ENCODE measurements around the gene RERE.
"Not testable (repeated sequence)": the region's sequence is repeated elsewhere in the genome, so short reads cannot be mapped to it uniquely, and the experiment has no call there.

The RERE gene

DNA sequence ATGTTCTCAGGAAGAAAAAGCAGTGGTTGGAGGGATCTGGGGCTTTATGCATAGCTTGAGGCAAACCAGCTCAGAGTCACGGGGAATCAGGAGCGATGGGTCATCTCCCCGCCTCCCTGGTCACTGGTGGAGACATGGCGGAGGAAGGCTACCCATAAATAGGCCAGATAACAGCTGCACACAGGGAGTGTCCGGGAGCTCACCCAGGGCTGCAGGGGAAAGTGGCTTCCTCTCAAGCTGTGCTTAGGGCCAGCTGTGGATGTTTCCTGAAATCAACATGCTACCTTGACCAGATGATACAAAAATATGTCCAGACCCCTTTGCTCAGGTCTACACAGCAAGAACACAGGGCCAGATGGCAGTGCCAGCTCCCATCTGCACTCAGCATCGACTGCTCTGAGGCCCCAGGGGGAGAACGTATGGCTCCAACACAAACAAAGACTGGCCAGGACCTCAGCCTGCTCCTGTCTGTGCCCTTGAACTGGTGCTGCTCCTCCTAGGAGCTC is 27.1 kb upstream of the RERE start:
- no peak for DNase-seq (ENCODE audit: low read depth, low spot score)

DNA sequence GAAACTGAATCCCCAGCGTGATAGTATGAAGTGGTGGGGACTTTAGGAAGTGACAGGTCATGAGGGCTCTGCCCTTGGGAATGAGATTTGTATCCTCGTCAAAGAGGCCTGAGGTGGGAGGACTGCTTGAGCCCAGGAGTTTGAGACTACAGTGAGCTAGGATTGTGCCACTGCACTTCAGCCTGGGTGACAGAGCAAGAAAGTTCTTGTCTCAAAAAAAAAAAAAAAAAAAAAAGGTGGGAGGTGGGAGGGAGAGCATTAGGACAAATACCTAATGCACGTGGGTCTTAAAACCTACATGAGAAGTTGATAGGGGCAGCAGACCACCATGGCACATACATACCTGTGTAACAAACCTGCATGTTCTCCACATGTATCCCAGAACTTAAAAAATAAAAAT is 24.0 kb upstream of the RERE start:
- no peak for DNase-seq (ENCODE audit: low read depth, low spot score)

DNA sequence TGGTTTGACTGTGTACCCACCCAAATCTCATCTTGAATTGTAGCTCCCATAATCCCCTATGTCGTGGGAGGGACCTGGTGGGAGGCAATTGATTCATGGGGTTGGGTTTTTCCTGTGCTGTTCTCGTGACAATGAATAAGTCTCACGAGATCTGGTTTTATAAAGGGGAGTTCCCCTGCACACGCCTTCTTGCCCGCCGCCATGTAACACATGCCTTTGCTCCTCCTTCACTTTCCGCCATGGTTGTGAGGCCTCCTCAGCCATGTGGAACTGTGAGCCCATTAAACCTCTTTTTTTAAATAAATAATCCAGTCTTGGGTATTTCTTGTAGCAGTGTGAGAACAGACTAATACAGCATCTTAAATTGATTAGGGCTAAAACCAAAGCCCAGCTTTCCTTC is 22.6 kb upstream of the RERE start:
- DNase-seq (ENCODE audit: low read depth, low spot score), result no peak

DNA sequence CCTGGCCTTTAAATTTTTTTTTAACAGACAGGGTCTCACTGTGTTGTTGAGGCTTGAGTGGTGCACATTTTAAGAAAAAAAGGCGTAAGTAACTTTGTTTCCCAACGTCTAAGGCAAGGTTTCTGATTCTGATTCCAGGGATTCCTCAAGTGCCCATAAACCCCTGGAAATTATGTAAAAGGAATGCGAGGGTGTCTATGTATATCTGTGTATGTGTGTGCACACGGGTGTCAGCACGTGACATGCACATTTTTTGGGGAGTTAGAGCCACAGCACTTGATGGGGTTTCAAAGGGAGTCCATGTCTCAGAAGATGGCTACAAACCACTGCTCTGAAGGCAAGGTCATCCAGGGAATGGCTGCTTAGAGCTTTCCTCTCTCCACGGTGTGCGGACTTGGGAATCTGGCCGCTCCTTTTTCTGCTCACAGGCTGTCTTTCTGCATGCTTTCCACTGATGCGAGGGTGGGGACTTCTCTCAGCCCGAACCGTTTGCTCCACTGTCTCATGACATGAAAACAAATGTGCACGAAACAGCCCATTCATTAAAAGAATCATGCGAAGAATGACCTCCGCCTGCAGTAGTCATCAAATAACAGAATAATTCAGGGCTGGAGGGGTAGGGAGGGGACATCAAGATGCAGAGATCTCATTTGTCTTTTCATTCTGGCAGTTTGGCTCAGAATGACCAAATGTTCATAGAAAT is 18.7 kb upstream of the RERE start:
- DNase-seq (ENCODE audit: low read depth, low spot score), result no peak

DNA sequence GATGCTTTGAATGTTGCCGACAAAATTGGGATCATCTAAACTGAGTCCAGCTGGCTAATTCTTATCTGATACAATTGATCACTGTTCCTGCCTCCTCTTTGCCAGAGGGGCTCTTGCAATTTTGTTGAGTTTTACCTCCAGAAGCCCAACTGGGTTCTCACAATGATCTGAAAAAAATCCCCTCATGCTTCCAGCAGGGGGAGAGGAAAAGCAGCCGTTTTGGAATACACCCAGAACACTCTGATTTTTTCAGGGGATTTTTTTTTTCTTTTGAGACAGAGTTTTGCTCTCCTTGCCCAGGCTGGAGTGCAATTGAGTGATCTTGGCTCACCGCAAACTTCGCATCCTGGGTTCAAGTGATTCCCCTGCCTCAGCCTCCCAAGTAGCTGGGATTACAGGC is 13.9 kb upstream of the RERE start:
- DNase-seq (ENCODE audit: low read depth, low spot score), result no peak

DNA sequence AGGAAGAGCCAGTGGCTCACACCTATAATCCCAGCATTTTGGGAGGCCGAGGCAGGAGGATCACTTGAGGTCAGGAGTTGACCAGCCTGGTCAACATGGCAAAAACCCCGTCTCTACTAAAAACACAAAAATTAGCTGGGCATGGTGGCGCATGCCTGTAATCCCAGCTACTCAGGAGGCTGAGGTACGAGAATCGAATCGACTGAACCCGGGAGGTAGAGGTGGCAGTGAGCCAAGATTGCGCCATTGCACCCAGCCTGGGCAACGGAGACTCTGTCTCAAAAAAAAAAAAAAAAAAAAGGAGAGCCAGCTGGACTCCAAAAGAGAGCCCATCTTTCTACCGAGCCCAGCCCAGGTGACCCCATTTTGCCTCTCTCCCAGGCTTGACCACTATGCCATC is 13.3 kb upstream of the RERE start:
- DNase-seq (ENCODE audit: low read depth, low spot score), result not testable (repeated sequence)

DNA sequence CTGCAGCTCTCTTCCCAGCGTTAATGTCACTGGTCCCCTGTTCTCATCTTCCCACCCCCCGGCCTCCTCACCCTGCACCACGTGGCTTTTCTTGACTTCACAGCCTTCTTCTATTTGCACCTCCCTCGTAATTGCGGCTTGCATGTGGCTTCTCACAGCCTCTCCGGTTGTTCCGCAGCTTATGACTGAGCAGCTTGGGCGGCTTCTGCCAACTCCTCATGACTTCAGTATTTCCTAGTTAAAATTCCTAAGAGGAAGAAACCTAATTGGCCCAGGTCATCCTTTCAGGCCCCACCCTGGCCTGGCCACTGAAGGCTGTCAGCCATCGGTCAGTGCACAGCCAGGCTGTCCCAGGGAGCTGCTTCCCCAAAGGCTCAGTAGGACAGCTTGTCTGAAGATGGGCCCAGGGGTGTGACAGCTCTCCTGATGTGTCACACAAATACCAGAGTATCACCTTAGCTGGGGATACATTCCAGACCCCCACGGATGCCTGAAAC is 8.6 kb upstream of the RERE start:
- DNase-seq (ENCODE audit: low read depth, low spot score), result no peak

DNA sequence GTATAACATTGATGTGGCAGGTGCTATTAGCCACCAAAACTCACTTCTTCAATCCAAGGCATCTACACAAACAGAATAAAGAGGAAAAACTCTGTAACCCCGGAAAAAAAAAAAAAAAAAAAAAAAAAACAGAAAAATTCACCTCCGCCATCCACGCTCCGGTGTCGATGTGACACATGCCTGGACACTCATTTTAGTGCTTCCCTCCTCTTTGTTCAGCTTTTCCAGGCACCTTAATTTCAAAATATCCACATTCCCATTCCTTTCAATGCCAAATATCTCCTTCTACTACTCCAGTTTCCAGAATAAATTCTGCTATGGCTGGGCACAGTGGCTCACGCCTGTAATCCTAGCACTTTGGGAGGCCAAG is 5.8 kb upstream of the RERE start:
- no peak for DNase-seq (ENCODE audit: low read depth, low spot score)

DNA sequence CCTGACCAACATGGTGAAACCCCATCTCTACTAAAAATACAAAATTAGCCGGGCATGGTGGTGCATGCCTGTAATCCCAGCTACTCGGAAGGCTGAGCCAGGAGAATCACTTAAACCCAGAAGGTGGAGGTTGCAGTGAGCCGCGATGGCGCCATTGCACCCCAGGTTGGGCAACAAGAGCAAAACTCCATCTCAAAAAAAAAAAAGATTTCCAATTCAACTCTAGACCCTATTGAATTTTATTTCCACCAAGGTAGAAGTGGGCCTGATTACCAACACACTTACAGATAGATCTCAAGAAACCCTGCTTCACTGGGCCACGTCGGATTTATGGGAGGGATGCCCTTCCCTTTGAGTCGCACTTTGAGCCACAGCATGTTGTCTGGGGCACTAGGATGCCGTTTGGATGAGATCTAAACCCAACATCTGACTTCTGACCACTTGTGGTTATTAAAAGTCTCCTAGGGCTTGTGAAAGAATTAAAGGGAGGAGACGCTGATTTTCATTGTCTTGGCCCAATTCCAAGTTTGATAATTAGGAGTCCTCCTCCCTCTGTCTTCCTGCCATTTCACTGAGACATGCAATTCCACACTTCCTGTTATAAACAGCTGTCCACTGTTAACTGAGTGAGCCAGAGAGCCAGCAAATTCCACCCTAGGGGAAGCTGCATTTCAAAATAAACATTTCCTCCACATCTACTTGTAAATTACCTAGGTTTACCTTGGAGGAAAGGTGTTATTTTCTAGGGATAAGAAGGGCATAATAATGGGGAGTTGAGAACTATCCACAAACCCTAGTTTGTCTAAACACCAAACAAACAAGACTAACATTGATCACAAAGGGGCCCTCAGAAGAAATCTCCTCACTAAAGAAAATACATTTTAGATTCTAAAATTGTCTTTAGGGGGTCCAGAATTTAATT is 5.2 kb upstream of the RERE start:
- no peak for DNase-seq (ENCODE audit: low read depth, low spot score)

DNA sequence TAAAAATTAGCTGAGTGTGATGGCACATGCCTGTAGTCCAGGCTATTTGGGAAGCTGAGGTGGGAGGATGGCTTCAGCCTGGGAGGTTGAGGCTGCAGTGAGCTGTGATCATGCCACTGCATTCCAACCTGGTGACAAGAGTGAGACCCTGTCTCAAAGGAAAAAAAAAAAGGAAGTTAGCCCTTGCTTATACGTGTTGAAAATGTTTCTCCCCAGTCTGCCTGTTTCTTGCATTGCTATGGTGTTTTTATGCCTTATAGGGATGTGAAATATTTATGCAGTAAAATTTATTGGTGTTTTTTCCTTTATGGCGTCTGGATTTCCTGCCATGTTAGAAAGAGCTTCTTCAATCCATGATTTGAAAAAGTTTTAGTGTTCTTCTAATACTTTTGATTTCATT is 3.6 kb upstream of the RERE start:
- no peak for DNase-seq (ENCODE audit: low read depth, low spot score)

DNA sequence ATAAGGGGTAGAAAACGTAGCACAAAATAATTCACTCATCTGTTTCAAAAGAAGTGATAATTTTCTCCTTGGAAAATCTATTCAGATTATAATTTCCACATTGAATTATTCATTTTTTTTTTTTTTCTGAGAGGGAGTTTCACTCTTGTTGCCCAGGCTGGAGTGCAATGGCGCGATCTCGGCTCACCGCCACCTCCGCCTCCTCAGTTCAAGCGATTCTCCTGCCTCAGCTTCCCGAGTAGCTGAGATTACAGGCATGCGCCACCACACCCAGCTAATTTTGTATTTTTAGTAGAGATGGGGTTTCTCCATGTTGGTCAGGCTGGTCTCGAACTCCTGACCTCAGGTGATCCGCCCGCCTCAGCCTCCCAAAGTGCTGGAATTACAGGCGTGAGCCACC is 1.3 kb upstream of the RERE start:
- not testable (repeated sequence) for DNase-seq (ENCODE audit: low read depth, low spot score)

DNA sequence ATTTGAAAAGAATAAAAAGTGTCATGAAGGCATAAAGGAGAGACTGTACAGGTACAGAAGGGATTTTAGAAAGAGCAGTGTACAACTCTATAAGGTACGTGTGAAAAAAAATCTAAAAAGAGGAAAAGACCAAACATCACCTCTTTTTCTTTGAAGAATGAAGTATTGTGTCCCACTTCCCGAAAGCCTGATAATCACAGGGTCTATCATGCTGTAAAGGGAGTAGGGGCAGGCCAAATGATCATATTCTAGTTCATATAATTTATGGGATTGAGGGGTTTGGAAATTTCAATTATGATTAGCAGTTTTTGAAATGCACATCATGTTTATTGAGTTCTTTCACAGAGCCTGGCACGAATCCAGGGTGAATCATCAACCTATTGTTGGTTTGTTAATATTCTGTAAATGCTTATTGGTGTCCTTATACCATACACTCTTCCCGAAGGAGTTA is 910 bp upstream of the RERE start:
- DNase-seq (ENCODE audit: low read depth, low spot score), result peak; percentile 31

DNA sequence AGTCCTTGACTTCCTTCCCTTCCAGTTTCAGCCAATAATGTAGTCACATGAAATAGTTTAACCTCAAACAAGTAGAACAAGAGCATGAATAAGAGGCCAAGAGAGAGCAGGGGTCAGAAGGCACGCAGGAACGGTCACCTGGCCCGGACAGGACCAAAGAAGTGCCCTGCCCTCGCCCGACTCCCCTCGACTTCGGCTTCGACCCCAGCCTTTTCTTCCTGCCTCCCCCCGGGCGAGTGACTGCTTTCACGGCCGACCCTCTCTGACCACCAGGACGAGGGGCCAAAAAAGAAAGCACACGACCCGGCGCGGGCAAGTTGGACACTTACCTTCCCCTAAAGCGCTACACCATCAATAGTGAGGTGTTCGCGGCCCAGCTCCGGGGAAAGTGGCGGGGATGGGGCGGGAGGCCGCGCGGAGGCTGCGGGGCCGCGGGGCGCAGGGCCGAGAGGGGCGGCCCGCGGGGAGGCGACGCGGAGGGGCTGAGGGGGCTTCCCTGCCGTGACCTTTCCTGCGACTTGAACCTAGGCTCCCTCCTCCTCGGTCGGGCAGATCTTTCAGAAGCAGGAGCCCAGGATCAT is 519 bp downstream of the RERE start:
- no peak for DNase-seq (ENCODE audit: low read depth, low spot score)

DNA sequence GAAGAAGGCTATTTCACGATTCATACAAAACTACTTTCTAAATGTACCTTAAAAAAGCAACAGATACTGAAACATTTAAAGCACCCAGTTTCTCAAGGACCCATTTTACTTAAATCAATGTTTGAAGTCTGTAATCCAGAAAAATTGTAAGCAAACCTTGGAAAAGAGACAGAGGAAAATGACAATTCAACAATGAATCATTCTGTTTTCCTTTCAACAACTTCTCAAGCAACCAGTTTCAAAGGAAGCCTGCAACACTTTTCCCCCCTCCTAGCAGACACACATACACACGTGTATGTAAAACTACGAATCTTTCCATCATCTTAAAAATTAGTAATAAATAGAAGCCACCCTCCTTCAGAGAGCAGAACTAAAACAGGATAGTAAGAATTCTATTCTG is 1.2 kb downstream of the RERE start:
- no peak for DNase-seq (ENCODE audit: low read depth, low spot score)

DNA sequence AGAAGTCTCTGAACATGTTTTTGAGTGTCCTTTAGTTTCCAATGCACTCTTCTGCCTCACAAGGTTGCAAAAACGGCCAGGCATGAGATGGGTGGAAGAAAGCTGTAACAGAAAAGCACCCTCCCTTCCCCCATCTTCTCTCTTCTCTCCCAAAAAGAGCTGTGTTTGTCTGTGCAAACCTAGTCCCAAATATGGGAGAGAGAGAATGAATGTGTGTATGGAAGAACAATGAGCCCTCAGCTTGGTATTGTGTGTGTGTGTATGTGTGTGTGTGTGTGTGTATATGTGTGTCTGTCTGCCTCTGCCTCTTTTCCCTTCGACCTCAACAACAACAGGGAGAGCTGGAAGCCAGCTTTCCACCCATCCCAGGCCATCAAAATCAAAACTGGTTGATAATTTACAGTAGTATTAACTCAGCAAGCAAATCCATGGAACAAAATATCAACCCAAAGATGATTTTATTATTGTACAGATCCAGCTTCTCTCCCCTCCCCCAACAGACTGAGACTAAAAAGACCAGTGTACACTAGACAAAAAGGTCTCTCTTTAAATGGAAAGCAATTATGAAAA is 1.8 kb downstream of the RERE start:
- DNase-seq (ENCODE audit: low read depth, low spot score), result no peak

DNA sequence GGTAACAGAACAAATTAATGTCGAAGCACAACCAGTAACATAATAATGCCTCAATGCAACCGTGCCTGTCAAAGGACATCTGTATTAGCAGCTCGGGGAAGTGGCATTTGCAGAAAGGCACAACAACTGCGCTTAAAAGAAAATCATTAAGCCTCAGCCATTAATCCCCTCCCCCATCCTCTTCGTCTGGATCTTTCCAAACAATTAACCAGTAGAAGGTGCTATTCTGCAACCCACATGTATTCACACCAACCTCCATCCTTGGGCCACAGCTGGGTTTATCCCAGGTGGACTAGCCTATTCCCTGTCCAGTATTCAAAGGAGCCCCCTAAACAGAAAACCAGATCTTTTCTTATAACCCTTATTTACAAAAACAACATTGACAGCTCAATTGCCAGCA is 2.6 kb downstream of the RERE start:
- no peak for DNase-seq (ENCODE audit: low read depth, low spot score)

DNA sequence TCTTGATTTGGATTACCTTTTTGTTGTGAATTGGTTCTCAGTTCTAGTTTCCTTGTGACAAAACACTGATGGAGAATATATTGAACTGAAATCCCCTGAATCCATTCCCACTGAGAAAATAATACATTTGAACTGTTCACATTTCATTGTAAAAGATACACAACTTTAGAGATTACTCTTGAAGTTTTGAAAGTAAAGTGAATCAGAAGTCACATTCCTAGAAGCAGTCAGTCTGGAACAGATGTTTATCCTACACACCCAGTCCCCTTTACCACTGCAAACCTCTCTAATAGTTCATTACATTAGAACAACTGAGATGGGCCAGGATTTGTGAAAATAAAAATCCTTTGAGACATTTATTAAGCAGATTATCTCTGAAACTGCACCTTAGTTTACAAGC is 3.4 kb downstream of the RERE start:
- no peak for DNase-seq (ENCODE audit: low read depth, low spot score)

DNA sequence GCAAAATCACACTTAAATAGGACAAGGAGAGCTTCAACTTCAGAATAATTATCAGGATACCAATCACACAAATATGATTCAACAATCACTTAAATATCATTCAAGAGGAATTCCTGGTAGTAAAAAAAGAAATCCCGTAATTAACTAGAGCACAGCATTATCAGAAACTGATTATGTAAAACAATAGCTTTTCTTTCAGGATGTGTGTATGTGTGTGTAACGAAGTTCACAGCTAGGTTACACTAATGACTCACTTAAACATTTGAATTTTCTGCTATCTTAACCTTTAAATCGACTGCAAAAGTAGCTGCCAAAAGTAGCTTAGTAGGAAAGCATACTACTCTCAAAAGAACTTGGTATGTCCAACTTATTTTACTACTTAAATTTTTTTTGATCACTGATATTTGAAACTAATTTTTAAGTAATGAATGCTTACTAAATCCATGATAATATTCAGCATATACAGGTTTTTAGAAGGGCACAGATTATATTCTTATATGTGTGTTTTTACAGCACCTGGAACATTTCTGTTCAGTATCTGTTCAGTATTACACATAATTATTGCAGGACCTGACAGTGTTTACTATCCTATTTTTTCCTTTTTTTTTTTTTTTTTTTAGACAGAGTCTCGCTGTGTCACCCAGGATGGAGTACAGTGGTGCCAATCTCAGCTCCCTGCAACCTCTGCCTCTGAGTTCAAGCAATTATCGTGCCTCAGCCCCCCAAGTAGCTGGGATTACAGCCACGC is 4.2 kb downstream of the RERE start:
- no peak for DNase-seq (ENCODE audit: low read depth, low spot score)

DNA sequence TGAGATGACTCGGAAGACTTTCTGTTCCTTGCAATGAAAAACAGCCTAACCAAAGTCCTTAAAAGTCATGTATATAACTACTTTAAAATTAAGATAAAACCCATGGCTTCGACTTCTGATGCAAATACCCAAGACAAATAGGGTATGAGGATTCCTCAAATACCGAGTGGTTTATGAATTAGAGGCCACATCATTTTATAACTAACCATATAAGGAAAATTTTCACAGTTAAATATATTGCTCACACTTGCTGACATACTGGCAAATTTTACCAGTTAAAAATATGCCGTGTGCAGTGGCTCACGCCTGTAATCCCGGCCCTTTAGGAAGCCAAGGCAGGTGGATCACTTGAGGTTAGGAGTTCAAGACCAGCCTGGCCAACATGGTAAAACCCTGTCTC is 5.4 kb downstream of the RERE start:
- no peak for DNase-seq (ENCODE audit: low read depth, low spot score)

DNA sequence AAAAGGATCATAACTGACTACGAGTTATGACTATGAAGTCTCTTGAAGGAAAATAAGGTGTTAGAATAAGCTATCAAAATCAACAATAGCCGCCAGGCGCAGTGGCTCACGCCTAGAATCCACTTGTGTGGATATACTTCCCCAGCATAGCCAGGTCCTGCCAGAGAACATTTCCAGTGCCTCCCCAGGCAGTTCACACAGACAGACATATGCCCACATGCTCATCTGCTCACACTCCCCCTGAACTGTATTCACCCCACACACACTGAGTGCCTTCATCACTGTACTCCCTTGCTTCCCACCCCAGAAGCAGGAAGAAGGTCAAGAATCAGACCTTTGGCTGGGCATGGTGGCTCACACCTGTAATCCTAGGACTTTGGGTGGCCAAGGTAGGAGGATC is 6.5 kb downstream of the RERE start:
- no peak for DNase-seq (ENCODE audit: low read depth, low spot score)

DNA sequence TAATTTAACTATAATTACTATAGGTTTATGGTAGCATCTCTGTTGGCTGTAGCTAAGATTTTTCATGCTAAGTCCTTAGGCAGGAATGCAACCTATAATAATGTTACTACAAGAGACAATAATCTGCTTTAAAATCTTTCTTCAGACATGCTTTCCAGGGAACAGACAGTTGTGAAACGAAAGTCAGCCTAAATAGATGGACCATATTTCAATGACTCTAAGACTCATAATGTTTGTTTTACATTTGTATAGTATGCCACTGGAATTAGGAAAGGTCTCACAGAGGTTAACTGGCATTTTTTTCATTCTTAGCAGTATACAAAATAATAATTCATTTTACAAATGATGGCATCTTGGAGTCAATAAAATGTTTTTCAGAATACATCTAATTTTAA is 8.1 kb downstream of the RERE start:
- DNase-seq (ENCODE audit: low read depth, low spot score), result no peak
